Activated CD4-positive, alpha-beta T cell treated with anti-CD3 and anti-CD28 coated beads for 1 hour (primary cell): ENCODE measurements around the gene RAP1GAP2.
"Not testable (repeated sequence)": the region's sequence is repeated elsewhere in the genome, so short reads cannot be mapped to it uniquely, and the experiment has no call there.

Experiments
- DNase-seq: peaks from one replicate; pipeline ENCODE4 v3.0.0-alpha.2; 2020

Gene RAP1GAP2

GRCh38 chr17:3073850-3074249 lies 277.6 kb downstream of the RAP1GAP2 start:
- not testable (repeated sequence) for DNase-seq
